Left ventricle myocardium inferior (tissue), 1 donor: ENCODE results near the gene MYO18A. TPM values are rescaled to one million over a fixed set of nuclear protein-coding genes. Genes with fewer than 3 reads are reported as not detected.

Experiments
- DNase-seq: peaks from one replicate; pipeline ENCODE4 v3.0.0-alpha.2; 2020
- H3K27ac ChIP-seq: fragments of 200-600 bp; replicated peaks from 2 replicates; pipeline ENCODE4 v1.8.0; 2021
- H3K27me3 ChIP-seq: fragments of 200-600 bp; 2 replicates; pipeline ENCODE4 v1.8.0; 2021; ENCODE audit warnings: low read depth
- H3K36me3 ChIP-seq: fragments of 200-600 bp; 2 replicates; pipeline ENCODE4 v1.8.0; 2021
- H3K4me1 ChIP-seq: fragments of 200-600 bp; 2 replicates; pipeline ENCODE4 v1.8.0; 2021
- H3K4me3 ChIP-seq: fragments of 200-600 bp; 2 replicates; pipeline ENCODE4 v1.8.0; 2021; ENCODE audit warnings: mild to moderate bottlenecking, moderate library complexity
- H3K9me3 ChIP-seq: fragments of 200-600 bp; replicated peaks from 2 replicates; pipeline ENCODE4 v1.8.0; 2021
- CTCF ChIP-seq: fragments of 200-600 bp; IDR thresholded peaks from 2 replicates; pipeline ENCODE4 v1.8.0; 2021; ENCODE audit warnings: antibody characterized with exemption, mild to moderate bottlenecking, borderline replicate concordance
- intact Hi-C: fragments of 100-400 bp; cut with micrococcal nuclease; formaldehyde crosslinking; loops from one replicate; pipeline ENCODE4 v1.11.0; 2022
- total RNA-seq: library from RNA; stranded (reverse); fragmentation: NEBNext Ultra II Directional; extraction: Animal tissue kit (Norgen Biotek cat#: 25700); gene quantifications from one replicate; pipeline ENCODE4 v1.2.1, GENCODE V29; 2021
- donor health status: DM: no; HTN: yes; CAD: no; lungs with severe emphysema.

MYO18A gene
- total RNA-seq, 1 donor from 2014 or later, result 397 TPM

GRCh38 chr17:29158096-29158487 lies 22.1 kb downstream of the MYO18A start:
- Histone ChIP-seq H3K4me3 (no peak overlapping the region), H3K4me1 (peaks cover 74% of the 10 kb centered on the region), H3K36me3 (peaks cover 6% of the 10 kb centered on the region), H3K27ac (no peak overlapping the region), H3K9me3 (no peaks in the 10 kb centered on the region), H3K27me3 (no peaks in the 10 kb centered on the region)
- TF ChIP-seq CTCF, result no peak
- no peak for DNase-seq
- intact Hi-C loops, result no loop called here

- Histone ChIP-seq H3K4me1 (peaks cover 67% of the 10 kb centered on the region), H3K27ac (peak overlapping the region; percentile 75), H3K36me3 (peaks cover 4% of the 10 kb centered on the region), H3K4me3 (no peak overlapping the region), H3K9me3 (no peaks in the 10 kb centered on the region), H3K27me3 (no peaks in the 10 kb centered on the region)
- intact Hi-C loops, result no loop called here
- no peak for TF ChIP-seq CTCF
- DNase-seq, result no peak
Measured at GRCh38 chr17:29157310-29157709, 22.9 kb downstream of the MYO18A start.

DNA sequence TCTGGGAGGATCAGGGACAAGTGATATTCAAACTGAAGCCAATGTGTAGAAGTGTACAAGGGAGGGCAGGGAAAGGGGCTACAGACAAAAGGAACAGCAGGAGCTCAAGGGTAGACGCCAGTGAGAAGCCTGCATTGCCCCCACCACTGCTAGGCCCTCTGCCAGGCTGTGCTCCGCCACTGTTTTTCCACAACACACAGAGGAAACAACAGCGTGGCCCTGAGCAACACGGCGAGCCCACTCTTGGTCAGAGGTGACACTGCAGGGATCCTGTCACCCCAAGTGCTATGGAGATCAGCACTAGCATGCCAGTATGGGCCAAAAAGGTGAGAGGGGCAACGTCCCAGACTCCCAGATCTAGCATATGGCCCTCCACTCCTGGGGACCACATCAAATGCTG lies 23.4 kb downstream of the MYO18A start:
- Histone ChIP-seq H3K27me3 (no peaks in the 10 kb centered on the region), H3K36me3 (no peaks in the 10 kb centered on the region), H3K27ac (peak overlapping the region; percentile 75), H3K4me1 (peaks cover 67% of the 10 kb centered on the region), H3K4me3 (no peak overlapping the region), H3K9me3 (no peaks in the 10 kb centered on the region)
- no peak for TF ChIP-seq CTCF
- no peak for DNase-seq
- intact Hi-C loops, result no loop called here

GRCh38 chr17:29155966-29156338 lies 24.2 kb downstream of the MYO18A start:
- H3K4me1 ChIP-seq, result peaks cover 67% of the 10 kb centered on the region
- H3K9me3 ChIP-seq, result no peaks in the 10 kb centered on the region
- H3K4me3 ChIP-seq, result peak overlapping the region; percentile 25
- H3K27ac ChIP-seq, result peak overlapping the region; percentile 75
- H3K36me3 ChIP-seq, result no peaks in the 10 kb centered on the region
- no peak for DNase-seq
- intact Hi-C loops, result no loop called here
- no peaks in the 10 kb centered on the region for H3K27me3 ChIP-seq
- TF ChIP-seq CTCF, result no peak

DNA sequence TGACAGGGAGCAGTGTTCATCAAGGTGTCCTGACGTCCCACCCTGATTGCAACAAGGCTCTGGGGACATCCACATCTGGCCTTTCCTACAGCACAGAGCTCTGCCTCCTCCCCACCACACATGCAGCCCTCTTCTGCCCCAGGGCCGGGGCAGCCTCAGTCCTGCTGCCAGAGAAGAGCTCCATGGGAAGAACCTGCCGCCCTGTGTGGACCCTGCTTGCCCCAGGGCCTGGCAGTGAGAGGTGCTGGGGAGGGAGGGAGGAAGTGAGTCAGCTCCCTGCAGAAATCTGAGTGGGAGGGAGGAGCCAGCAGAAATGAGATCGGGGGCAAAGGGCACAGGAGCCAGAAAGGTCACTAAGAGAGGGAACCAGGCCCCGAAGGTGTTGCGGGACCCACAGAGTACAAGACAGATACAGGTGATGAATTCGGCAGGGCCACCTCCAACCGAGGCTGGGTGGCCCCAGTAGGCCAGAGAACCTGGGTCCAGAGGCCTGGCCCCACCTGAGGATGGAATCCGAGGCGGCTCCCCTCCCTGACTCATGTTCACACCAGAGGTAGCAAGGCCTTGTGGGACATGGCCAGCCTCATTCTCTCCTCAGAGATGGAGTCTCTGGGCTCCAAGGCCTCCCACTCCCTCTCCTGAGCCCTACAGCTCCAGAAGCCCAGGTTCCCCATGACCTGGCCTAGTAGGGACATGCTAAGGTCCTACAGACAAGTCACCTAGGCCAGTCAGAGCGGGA lies 24.8 kb downstream of the MYO18A start:
- Histone ChIP-seq H3K36me3 (no peaks in the 10 kb centered on the region), H3K27ac (peak overlapping the region; percentile 75), H3K9me3 (no peaks in the 10 kb centered on the region), H3K4me3 (peak overlapping the region; percentile 25), H3K27me3 (no peaks in the 10 kb centered on the region), H3K4me1 (peaks cover 71% of the 10 kb centered on the region)
- intact Hi-C loops, result no loop called here
- no peak for TF ChIP-seq CTCF
- no peak for DNase-seq
